Activated CD4-positive, alpha-beta T cell treated with anti-CD3 and anti-CD28 coated beads for 36 hours (primary cell): ENCODE data around the gene IPCEF1. TPM values are rescaled to one million over a fixed set of nuclear protein-coding genes. Genes with fewer than 3 reads are reported as not detected.
"Not testable (repeated sequence)": the region's sequence is repeated elsewhere in the genome, so short reads cannot be mapped to it uniquely, and the experiment has no call there.

ENCODE experiments used
- ATAC-seq: fragments of 200-7000 bp; cut with Tn5 transposase; one replicate; pipeline ENCODE4 v1.10.0; 2021; ENCODE audit warnings: mild to moderate bottlenecking, moderate library complexity
- CTCF ChIA-PET: fragments of 350-600 bp; sonication (Branson Sonifier 250); formaldehyde crosslinking; loops from one replicate; lab custom pipeline; 2021; ENCODE audit warnings: antibody characterized with exemption; lab: Charles Lee
- POLR2A ChIA-PET: fragments of 350-600 bp; sonication (Branson Sonifier 250); formaldehyde crosslinking; loops from one replicate; lab custom pipeline; 2021; ENCODE audit warnings: antibody characterized with exemption, inconsistent platforms; lab: Charles Lee
- DNase-seq: peaks from one replicate; pipeline ENCODE4 v3.0.0-alpha.2; 2020
- H3K27ac Mint-ChIP-seq: one replicate; pipeline ENCODE4 v1.8.0; 2021; ENCODE audit warnings: mixed read lengths
- H3K27me3 Mint-ChIP-seq: one replicate; pipeline ENCODE4 v1.8.0; 2021; ENCODE audit warnings: mixed read lengths
- H3K36me3 Mint-ChIP-seq: one replicate; pipeline ENCODE4 v1.8.0; 2021; ENCODE audit warnings: low read depth, mixed read lengths
- H3K4me1 Mint-ChIP-seq: one replicate; pipeline ENCODE4 v1.8.0; 2021; ENCODE audit warnings: mixed read lengths
- H3K4me3 Mint-ChIP-seq: one replicate; pipeline ENCODE4 v1.8.0; 2021; ENCODE audit warnings: mild to moderate bottlenecking, moderate library complexity, mixed read lengths
- H3K9me3 Mint-ChIP-seq: one replicate; pipeline ENCODE4 v1.8.0; 2021; ENCODE audit warnings: low read depth, mixed read lengths
- intact Hi-C, 2 experiments: fragments of 100-400 bp; cut with DNase I in 1 of 2; cut with micrococcal nuclease in 1 of 2; formaldehyde crosslinking; loops; one replicate each; pipeline versions ENCODE4 v1.14.2 to v1.15.1; 2022 to 2024; cut with DNase I, micrococcal nuclease
- total RNA-seq, 2 experiments: library from RNA; stranded (reverse); gene quantifications; one replicate each; pipeline ENCODE4 v1.2.3, GENCODE V29; 2021

IPCEF1 gene
- total RNA-seq, 2 experiments from 2014 or later = 10.9 to 11.6 TPM

- intact Hi-C loops = loop anchor here (1.0 to 10.0 kb wide), 9 partner anchors 51 to 801 kb away; no protein-coding TSS in a partner anchor
- Mint-ChIP-seq H3K4me1 (peaks cover 29% of the 10 kb centered on the region), H3K9me3 (no peaks in the 10 kb centered on the region), H3K27ac (no peak overlapping the region), H3K4me3 (no peak overlapping the region), H3K36me3 (no peaks in the 10 kb centered on the region), H3K27me3 (peaks cover 38% of the 10 kb centered on the region)
- POLR2A ChIA-PET = no interaction called here
- no peak for ATAC-seq
- CTCF ChIA-PET = interaction anchor here (1.3 kb wide), 1 partner anchor 199 kb away, joined by 3 read pairs; no protein-coding TSS in a partner anchor
- no peak for DNase-seq
Measured at GRCh38 chr6:154353626-154354025, 3.0 kb downstream of the IPCEF1 start.

GRCh38 chr6:154352898-154353585, 3.6 kb downstream of the IPCEF1 start:
- H3K27me3 Mint-ChIP-seq = peaks cover 35% of the 10 kb centered on the region
- no peak overlapping the region for H3K4me3 Mint-ChIP-seq
- no peaks in the 10 kb centered on the region for H3K36me3 Mint-ChIP-seq
- ATAC-seq = peak; percentile 85
- ChIA-PET POLR2A (interaction anchor here (0.6 kb wide), 1 partner anchor 75 kb away, joined by 3 read pairs; no protein-coding TSS in a partner anchor), CTCF (no interaction called here)
- DNase-seq = peak; percentile 78
- intact Hi-C loops = loop anchor here (1.0 to 10.0 kb wide), 9 partner anchors 50 to 802 kb away; no protein-coding TSS in a partner anchor
- H3K9me3 Mint-ChIP-seq = no peaks in the 10 kb centered on the region
- no peak overlapping the region for H3K27ac Mint-ChIP-seq
- peaks cover 29% of the 10 kb centered on the region for H3K4me1 Mint-ChIP-seq

- CTCF ChIA-PET = interaction anchor here (0.7 kb wide), 1 partner anchor 228 kb away, joined by 3 read pairs; no protein-coding TSS in a partner anchor
Measured at GRCh38 chr6:154350293-154350692, 6.3 kb downstream of the IPCEF1 start.

GRCh38 chr6:154347981-154348380, 8.6 kb downstream of the IPCEF1 start:
- Mint-ChIP-seq H3K36me3 (peaks cover 2% of the 10 kb centered on the region), H3K4me1 (peaks cover 9% of the 10 kb centered on the region), H3K9me3 (peaks cover 9% of the 10 kb centered on the region), H3K27me3 (peaks cover 25% of the 10 kb centered on the region), H3K4me3 (no peak overlapping the region), H3K27ac (no peak overlapping the region)
- DNase-seq (no peak), ATAC-seq (no peak)
- ChIA-PET POLR2A (no interaction called here), CTCF (interaction anchor here (1.0 kb wide), 1 partner anchor 193 kb away, joined by 3 read pairs; no protein-coding TSS in a partner anchor)
- intact Hi-C loops = no loop called here

More at GRCh38 chr6:154350293-154350692, 6.3 kb downstream of the IPCEF1 start:
- no peak for DNase-seq
- POLR2A ChIA-PET = interaction anchor here (0.6 kb wide), 1 partner anchor 21 kb away, joined by 5 read pairs; no protein-coding TSS in a partner anchor
- ATAC-seq = no peak
- peaks cover 25% of the 10 kb centered on the region for H3K4me1 Mint-ChIP-seq
- H3K4me3 Mint-ChIP-seq = no peak overlapping the region
- H3K9me3 Mint-ChIP-seq = peaks cover 8% of the 10 kb centered on the region
- H3K27ac Mint-ChIP-seq = no peak overlapping the region
- H3K36me3 Mint-ChIP-seq = peaks cover 2% of the 10 kb centered on the region
- peaks cover 28% of the 10 kb centered on the region for H3K27me3 Mint-ChIP-seq
- intact Hi-C loops = loop anchor here (5.0 to 10.0 kb wide), 4 partner anchors 48 to 805 kb away; no protein-coding TSS in a partner anchor

GRCh38 chr6:154345811-154346210, 10.8 kb downstream of the IPCEF1 start:
- H3K27me3 Mint-ChIP-seq = peaks cover 19% of the 10 kb centered on the region
- no peak overlapping the region for H3K4me3 Mint-ChIP-seq
- H3K27ac Mint-ChIP-seq = no peak overlapping the region
- H3K9me3 Mint-ChIP-seq = peaks cover 9% of the 10 kb centered on the region
- intact Hi-C loops = no loop called here
- no peak for DNase-seq
- H3K36me3 Mint-ChIP-seq = peaks cover 2% of the 10 kb centered on the region
- H3K4me1 Mint-ChIP-seq = no peaks in the 10 kb centered on the region
- ChIA-PET CTCF (interaction anchor here (0.8 kb wide), 1 partner anchor 260 kb away, joined by 3 read pairs; no protein-coding TSS in a partner anchor), POLR2A (no interaction called here)
- ATAC-seq = no peak

GRCh38 chr6:154343473-154344308, 12.9 kb downstream of the IPCEF1 start:
- POLR2A ChIA-PET = no interaction called here
- ATAC-seq (no peak), DNase-seq (no peak)
- CTCF ChIA-PET = no interaction called here
- Mint-ChIP-seq H3K27ac (no peak overlapping the region), H3K36me3 (peaks cover 2% of the 10 kb centered on the region), H3K9me3 (peaks cover 9% of the 10 kb centered on the region), H3K4me1 (no peaks in the 10 kb centered on the region), H3K27me3 (peaks cover 13% of the 10 kb centered on the region), H3K4me3 (no peak overlapping the region)
- intact Hi-C loops = no loop called here

GRCh38 chr6:154341871-154342270, 14.7 kb downstream of the IPCEF1 start:
- H3K4me3 Mint-ChIP-seq = no peak overlapping the region
- ChIA-PET CTCF (interaction anchor here (0.8 kb wide), 1 partner anchor 332 kb away, joined by 3 read pairs; no protein-coding TSS in a partner anchor), POLR2A (no interaction called here)
- intact Hi-C loops = no loop called here
- H3K9me3 Mint-ChIP-seq = peaks cover 8% of the 10 kb centered on the region
- no peak overlapping the region for H3K27ac Mint-ChIP-seq
- H3K36me3 Mint-ChIP-seq = peaks cover 2% of the 10 kb centered on the region
- ATAC-seq (no peak), DNase-seq (no peak)
- H3K27me3 Mint-ChIP-seq = peaks cover 13% of the 10 kb centered on the region
- no peaks in the 10 kb centered on the region for H3K4me1 Mint-ChIP-seq

GRCh38 chr6:154341336-154341735, 15.3 kb downstream of the IPCEF1 start:
- no peak overlapping the region for H3K27ac Mint-ChIP-seq
- DNase-seq (no peak), ATAC-seq (no peak)
- ChIA-PET CTCF (no interaction called here), POLR2A (no interaction called here)
- peaks cover 3% of the 10 kb centered on the region for H3K9me3 Mint-ChIP-seq
- intact Hi-C loops = no loop called here
- H3K27me3 Mint-ChIP-seq = peaks cover 12% of the 10 kb centered on the region
- no peaks in the 10 kb centered on the region for H3K4me1 Mint-ChIP-seq
- H3K36me3 Mint-ChIP-seq = no peaks in the 10 kb centered on the region
- no peak overlapping the region for H3K4me3 Mint-ChIP-seq

- no peaks in the 10 kb centered on the region for H3K9me3 Mint-ChIP-seq
- intact Hi-C loops = no loop called here
- no peaks in the 10 kb centered on the region for H3K4me1 Mint-ChIP-seq
- ATAC-seq = no peak
- POLR2A ChIA-PET = no interaction called here
- no peak for DNase-seq
- no peaks in the 10 kb centered on the region for H3K36me3 Mint-ChIP-seq
- H3K27me3 Mint-ChIP-seq = peaks cover 5% of the 10 kb centered on the region
- no peak overlapping the region for H3K27ac Mint-ChIP-seq
- CTCF ChIA-PET = no interaction called here
- no peak overlapping the region for H3K4me3 Mint-ChIP-seq
Measured at GRCh38 chr6:154337406-154338005, 19.1 kb downstream of the IPCEF1 start.

GRCh38 chr6:154334147-154334546, 22.5 kb downstream of the IPCEF1 start:
- CTCF ChIA-PET = interaction anchor here (1.0 kb wide), 1 partner anchor 12 kb away, joined by 3 read pairs; no protein-coding TSS in a partner anchor
- H3K4me3 Mint-ChIP-seq, DNase-seq, POLR2A ChIA-PET, H3K27me3 Mint-ChIP-seq, intact Hi-C loops, H3K9me3 Mint-ChIP-seq, ATAC-seq, H3K27ac Mint-ChIP-seq, H3K4me1 Mint-ChIP-seq, H3K36me3 Mint-ChIP-seq: not testable (repeated sequence)

GRCh38 chr6:154331750-154332149, 24.9 kb downstream of the IPCEF1 start:
- DNase-seq (no peak), ATAC-seq (no peak)
- Mint-ChIP-seq H3K27me3 (peaks cover 5% of the 10 kb centered on the region), H3K4me1 (peaks cover 5% of the 10 kb centered on the region), H3K9me3 (peaks cover 5% of the 10 kb centered on the region), H3K27ac (no peak overlapping the region), H3K4me3 (no peak overlapping the region), H3K36me3 (no peaks in the 10 kb centered on the region)
- CTCF ChIA-PET = no interaction called here
- intact Hi-C loops = no loop called here
- POLR2A ChIA-PET = no interaction called here
